GM18526 (cell line): ENCODE results near the gene MPV17.

Source experiments
- POLR2A ChIP-seq: IDR thresholded peaks from 3 replicates; pipeline ENCODE4 v1.6.1; 2011; ENCODE audit not compliant: insufficient read length; ENCODE audit errors: extremely low read depth

MPV17 gene

GRCh38 chr2:27307545-27308358 lies 15.1 kb downstream of the MPV17 start:
- TF ChIP-seq POLR2A: no peak

GRCh38 chr2:27307287-27307544 lies 15.7 kb downstream of the MPV17 start:
- no peak for TF ChIP-seq POLR2A

- no peak for TF ChIP-seq POLR2A
These were observed 16.2 kb downstream of the MPV17 start for GRCh38 chr2:27306573-27307286.

- TF ChIP-seq POLR2A: no peak
These were observed 16.8 kb downstream of the MPV17 start for GRCh38 chr2:27306136-27306535.

GRCh38 chr2:27305516-27305915 lies 17.4 kb downstream of the MPV17 start:
- TF ChIP-seq POLR2A: no peak

GRCh38 chr2:27304488-27305240 lies 18.2 kb downstream of the MPV17 start:
- no peak for TF ChIP-seq POLR2A

GRCh38 chr2:27303093-27304025 lies 19.5 kb downstream of the MPV17 start:
- no peak for TF ChIP-seq POLR2A

GRCh38 chr2:27298391-27299080 lies 24.4 kb downstream of the MPV17 start:
- TF ChIP-seq POLR2A: no peak

- TF ChIP-seq POLR2A: no peak
These were observed 25.7 kb downstream of the MPV17 start for GRCh38 chr2:27297195-27297594.

- no peak for TF ChIP-seq POLR2A
These were observed 26.4 kb downstream of the MPV17 start for GRCh38 chr2:27296481-27296880.

GRCh38 chr2:27294928-27295327 lies 28.0 kb downstream of the MPV17 start:
- no peak for TF ChIP-seq POLR2A

- TF ChIP-seq POLR2A: no peak
These were observed 31.0 kb downstream of the MPV17 start for GRCh38 chr2:27291865-27292264.

- TF ChIP-seq POLR2A: no peak
These were observed 32.3 kb downstream of the MPV17 start for GRCh38 chr2:27290549-27290948.

- TF ChIP-seq POLR2A: no peak
These were observed 34.3 kb downstream of the MPV17 start for GRCh38 chr2:27288610-27289009.
